Stimulated activated CD8-positive, alpha-beta memory T cell treated with anti-CD3 and anti-CD28 coated beads, Interleukin-7, amount 100 ng/mL, for 4 hours (primary cell): ENCODE results near the gene SLC45A3.

ENCODE experiments used
- DNase-seq, 2 donors: peaks; one replicate each; pipeline ENCODE4 v3.0.0-alpha.2; 2020; ENCODE audit warnings: low read depth in 2 of 2

The SLC45A3 gene

DNA sequence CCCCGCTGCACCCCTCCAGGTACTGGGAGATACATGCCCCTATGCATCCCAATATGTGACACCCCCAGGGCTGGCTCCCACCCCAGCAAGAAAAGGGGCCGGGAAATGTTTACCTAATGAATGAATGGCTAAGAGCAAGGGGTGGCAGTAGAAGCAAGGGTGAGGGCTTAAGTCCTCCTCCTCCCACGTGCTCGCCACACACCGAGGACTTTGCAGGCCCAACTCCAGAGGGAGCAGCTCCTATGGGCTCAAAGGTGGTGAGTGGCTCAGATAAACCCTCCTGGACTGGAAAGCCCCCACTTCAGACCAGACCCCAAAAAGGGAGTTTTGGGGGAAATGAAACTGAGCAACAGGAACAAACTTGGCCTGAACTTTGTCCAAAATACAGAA, 11.4 kb downstream of the SLC45A3 start:
- no peak for DNase-seq

GRCh38 chr1:205667909-205668643, 12.2 kb downstream of the SLC45A3 start:
- DNase-seq: no peak

- no peak for DNase-seq
These were observed 13.7 kb downstream of the SLC45A3 start for GRCh38 chr1:205666372-205667166.

GRCh38 chr1:205665201-205666045, 14.9 kb downstream of the SLC45A3 start:
- no peak for DNase-seq

GRCh38 chr1:205664399-205665017, 15.8 kb downstream of the SLC45A3 start:
- DNase-seq: no peak

DNA sequence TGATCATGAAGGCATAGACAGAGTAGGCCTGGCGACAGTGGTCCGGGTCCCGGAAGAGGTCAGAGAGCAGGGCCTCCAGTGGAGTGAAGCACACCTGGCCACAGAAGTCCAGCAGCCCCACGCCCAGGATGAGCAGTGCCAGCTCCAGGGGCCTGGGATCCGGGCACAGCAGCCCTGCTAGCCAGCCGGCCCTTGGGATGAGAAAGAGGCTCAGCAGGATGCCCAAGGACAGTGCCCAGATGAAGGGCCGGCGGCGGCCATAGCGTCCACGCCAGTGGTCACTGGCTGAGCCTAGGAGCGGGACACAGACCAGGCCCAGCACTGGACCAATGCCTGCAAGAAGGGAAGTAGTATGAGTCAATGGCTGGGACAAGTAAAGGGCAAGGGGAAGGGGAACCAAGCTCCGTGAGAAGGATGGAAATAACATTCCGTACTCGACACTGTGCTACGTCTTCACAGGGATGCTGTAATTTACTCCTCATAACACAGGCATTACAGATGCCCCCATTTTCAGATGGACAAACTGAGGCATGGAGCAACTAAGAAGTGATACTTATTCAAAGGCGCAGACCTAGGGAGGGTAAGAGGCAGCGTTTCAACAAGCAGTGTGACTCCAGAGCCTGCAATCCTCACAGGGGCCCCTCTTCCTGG, 16.9 kb downstream of the SLC45A3 start:
- DNase-seq: no peak

GRCh38 chr1:205662791-205663190, 17.5 kb downstream of the SLC45A3 start:
- DNase-seq: no peak

- no peak for DNase-seq
These were observed 18.1 kb downstream of the SLC45A3 start for GRCh38 chr1:205662135-205662738.

DNA sequence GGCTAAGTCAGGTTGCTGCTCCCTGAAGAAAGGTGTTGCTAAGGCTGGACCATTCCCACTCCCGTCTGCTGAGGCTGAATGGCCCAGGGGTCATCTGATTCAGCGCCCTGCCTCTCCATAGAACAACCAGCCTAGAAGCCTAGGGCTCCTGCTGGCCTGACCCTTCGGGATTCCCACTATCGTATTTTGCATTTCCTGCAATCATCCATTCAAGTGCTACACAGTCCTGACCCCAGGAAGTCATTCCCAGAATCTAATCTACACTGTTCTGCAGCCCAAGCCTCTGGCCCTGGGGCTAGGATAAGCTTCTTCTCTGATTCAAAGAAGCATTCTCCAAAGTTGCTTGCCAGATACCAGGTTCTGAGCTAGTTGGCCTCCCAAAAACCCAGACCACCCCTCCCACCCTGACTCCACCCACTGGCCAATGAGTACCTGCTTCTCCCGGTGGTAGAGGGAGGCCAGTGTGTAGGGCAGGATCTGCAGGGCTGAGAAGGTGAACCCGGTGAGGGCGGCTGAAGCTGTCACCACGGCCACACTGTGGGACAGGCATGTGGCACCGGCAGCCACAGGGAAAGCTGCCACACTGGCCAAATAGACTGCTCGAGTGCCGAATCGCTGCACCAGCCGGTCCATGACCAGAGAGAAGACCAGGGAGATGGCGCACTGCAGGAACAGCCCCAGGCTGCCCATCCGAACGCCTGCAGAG, 18.7 kb downstream of the SLC45A3 start:
- DNase-seq: no peak

DNA sequence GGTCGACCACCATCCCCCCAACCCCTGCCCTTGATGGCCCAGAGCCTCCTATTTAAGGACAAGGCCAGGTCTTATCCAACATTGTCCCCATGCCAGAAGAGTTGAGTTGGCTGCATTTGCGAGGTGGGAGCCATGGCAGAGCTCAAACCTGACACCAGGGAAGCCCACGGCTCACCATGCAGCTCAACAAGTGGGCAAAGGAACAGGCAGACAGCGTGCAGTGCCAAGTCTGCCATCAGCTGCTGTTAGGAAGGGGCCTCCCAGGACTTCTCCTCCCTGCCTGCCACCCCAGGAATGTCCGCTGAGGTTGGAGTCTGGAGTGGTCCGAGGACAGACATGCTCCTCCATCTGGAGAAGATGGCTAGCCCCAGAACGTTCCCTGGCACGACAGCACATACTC, 19.9 kb downstream of the SLC45A3 start:
- no peak for DNase-seq

GRCh38 chr1:205658943-205659581, 21.2 kb downstream of the SLC45A3 start:
- peak; percentile 43 to 56 for DNase-seq

- DNase-seq: no peak
These were observed 24.1 kb downstream of the SLC45A3 start for GRCh38 chr1:205656236-205656635.

DNA sequence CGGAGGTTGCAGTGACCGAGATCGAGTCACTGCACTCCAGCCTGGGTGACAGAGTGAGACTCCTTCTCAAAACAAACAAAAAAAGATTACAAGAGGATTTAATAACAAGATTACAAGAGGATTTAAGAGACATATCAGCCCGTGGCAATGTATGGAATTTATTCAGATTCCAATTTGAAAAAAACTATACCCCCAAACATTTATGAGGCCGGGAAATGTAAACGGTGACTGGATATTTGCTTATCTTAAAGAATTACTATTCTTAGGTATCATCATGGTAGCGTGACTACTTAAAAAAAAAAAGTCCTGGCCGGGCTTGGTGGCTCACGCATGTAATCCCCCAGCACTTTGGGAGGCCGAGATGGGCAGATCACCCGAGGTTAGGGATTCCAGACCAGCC, 27.3 kb downstream of the SLC45A3 start:
- no peak for DNase-seq

- DNase-seq: no peak
These were observed 30.1 kb downstream of the SLC45A3 start for GRCh38 chr1:205650241-205650640.

GRCh38 chr1:205645519-205645918, 34.8 kb downstream of the SLC45A3 start:
- no peak for DNase-seq

DNA sequence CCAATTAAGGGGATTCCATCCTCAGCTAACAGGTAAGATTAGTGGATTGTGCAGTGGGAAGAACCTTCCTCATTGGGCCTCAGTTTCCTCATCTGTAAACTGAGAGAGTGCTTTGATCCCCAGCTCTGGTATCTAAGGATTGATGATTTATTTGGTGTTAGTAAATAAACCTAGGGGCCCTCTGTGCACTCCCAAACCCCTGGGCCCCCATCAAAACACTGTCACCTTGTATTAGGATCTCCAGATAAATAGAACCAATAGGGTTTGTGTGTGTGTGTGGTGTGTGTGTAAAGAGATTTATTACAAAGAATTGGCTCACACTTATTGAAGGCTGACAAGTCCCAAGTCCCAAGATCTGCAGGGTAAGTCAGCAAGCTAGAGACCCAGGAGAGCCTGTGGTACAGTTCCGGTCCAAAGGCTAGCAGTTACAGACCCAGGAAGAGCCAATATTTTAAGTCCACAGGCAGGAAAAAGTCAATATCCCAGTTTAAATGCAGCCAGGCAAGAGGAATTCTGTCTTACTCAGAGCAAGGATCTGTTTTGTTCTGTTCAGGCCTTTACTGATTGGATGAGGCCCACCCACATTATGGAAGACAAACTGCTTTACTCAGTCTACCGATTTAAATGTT, 37.5 kb downstream of the SLC45A3 start:
- DNase-seq: no peak

DNA sequence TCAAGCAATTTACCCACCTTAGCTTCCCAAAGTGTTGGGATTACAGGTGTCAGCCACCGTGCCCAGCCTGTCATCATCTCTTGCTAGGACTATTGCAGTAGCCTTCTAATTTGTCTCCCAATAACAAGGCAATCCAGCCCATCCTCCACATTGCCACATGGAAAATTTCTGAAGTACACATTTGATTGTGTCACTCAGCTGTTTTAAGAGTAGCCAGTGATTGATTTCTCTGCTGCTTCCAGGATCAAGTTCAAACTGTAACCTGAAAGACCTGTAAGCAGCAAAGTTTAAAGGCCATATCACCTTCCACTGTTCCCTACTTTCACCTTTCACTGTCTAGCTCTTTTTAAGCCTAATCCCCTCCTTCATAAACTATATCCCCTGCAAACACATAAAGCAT, 40.7 kb downstream of the SLC45A3 start:
- DNase-seq: no peak

DNA sequence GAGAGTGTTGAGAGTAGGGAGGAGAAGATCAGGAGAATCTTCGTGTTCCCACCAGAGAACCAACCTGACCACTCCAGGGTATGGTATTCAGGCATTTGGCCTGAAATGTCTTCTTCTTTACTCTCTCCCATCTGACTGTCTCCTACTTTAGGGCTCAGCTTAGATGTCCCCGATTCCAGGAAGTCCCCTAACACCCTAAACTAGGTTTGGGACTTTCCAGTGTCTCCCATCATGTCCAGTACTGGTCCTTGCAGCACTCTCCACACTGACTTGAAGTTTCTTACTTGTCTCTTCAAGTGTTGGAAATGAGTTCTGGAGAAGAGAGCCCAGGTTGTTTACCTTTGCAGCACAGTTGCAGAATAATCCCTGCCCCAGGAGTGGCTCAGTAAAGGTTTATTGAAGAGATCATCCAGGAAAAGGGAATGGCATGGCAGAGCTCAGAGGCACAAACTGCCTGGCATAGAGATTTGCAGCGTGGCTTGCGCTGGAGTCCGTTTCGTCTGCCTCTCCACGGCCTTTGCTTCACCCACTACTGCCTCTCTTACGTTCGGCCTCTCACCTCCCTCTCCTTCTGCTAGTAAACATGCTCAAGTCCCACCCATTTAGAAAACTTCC, 42.3 kb downstream of the SLC45A3 start:
- DNase-seq: no peak

DNA sequence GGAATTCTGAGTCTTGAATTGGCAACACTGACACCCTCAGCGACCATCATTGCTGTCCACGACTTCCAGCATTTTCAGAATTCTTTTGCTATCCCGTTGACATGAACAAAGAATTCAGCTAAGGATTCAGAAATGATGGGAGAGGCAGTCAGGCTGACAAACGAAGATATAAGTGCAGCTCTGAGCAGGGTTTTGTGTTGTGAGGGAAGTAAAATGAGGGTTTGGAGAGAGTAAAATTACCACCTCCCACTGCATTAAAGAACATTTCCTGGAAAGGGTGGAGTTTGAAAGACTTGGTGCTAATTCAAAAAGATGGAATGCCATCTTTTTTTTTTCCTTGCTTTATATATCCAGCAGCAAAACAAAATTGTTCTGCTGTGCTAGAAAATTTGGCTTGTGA, 43.6 kb downstream of the SLC45A3 start:
- DNase-seq: no peak
